ENCODE results near the gene CRAT.
"Not testable (repeated sequence)": the region's sequence is repeated elsewhere in the genome, so short reads cannot be mapped to it uniquely, and the experiment has no call there.

The CRAT gene

DNA sequence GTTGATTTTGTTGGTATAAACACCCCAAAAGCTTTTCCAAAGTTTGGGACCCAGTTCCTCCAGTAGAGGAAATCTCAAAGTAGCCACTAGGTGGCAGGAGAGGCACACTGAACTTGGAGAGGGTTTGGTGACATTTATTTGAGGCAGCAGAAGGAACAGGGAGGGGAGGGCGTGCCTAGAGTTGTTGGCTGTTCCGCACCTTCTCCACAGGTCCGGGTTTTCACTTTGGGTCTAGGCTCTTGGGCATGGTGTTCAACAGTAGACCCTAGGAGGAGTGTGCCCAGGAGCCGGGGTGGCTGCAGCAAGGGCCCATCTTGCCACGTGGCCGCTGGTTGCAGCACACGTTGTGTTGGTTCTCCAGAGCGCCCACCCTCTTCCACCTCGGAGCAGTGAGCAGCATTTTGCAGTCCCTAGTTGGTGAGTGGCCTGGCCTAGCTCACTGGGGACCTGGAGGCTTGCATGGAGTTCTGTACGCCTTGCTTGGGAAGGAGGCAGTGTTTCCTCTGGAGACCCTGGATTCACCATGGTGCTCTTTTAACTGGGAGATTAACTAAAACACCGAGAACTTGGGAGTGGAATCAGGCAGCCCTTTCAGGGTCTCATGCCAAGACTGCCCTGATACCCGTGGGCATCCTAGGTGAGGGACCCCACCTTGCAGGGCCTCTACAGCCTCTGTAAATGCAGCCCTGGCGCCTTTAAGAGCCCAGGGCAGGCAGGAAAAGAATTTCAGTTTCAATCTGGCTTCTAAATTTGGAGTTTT is 28.8 kb upstream of the CRAT start:
- DNase-seq (ENCODE audit: insufficient read length, low spot score) (peak; percentile 78), FAIRE-seq (peak; percentile 94)

- no peak for FAIRE-seq
- DNase-seq (ENCODE audit: insufficient read length, low spot score): no peak
These were observed 28.1 kb upstream of the CRAT start for GRCh38 chr9:129138476-129139232.

- no peak for DNase-seq (ENCODE audit: insufficient read length, low spot score)
- FAIRE-seq: no peak
These were observed 27.5 kb upstream of the CRAT start for GRCh38 chr9:129138144-129138462.

- no peak for DNase-seq (ENCODE audit: insufficient read length, low spot score)
- no peak for FAIRE-seq
These were observed 26.9 kb upstream of the CRAT start for GRCh38 chr9:129137292-129138143.

DNA sequence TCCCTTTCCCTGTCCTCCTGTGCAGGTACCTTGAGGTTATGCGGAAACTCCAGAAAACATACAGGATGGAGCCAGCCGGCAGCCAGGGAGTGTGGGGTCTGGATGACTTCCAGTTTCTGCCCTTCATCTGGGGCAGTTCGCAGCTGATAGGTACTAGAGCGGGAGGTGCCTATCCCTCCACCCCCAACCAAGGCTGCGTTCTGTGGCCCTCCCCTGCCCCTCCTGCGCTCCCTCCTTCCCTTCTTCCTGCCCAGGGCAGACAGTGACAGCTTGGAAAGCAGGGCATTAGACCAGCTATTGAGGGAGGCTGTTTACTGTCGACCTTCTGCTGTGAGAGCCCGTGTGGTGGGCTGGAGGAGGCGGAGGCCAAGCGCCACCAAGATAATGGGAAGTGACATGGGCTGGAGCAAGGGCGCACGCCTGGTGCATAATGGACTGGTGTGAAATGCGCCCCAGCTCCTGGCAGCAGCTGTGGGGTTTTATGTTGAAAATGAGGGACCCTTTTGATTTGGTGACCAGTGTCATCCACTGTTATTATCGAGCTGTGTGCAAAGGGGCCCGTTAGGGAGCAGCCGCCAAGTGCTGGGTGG is 25.9 kb upstream of the CRAT start:
- FAIRE-seq (no peak), DNase-seq (ENCODE audit: insufficient read length, low spot score) (no peak)

- FAIRE-seq (no peak), DNase-seq (ENCODE audit: insufficient read length, low spot score) (no peak)
These were observed 24.9 kb upstream of the CRAT start for GRCh38 chr9:129135476-129135875.

DNA sequence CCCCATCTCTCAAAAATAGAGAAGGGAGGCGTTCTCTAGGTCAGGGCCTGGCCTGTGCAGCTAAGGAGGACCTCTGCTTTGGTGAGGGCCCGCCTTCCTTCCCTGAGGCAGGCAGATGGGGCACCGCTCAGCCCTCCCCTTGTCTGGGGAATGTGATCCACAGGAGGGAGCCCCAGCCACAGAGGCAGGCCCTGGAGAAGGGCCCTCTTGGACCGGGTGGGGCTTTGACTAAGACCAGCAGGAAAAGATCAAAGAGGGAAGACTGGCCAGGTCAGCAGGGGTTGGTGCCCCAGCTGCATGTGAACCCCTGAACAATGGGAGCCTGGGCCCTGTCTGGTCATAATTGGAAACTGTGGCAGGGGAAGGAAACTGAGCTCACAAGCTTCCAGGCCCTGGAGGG is 22.5 kb upstream of the CRAT start:
- FAIRE-seq: no peak
- no peak for DNase-seq (ENCODE audit: insufficient read length, low spot score)

DNA sequence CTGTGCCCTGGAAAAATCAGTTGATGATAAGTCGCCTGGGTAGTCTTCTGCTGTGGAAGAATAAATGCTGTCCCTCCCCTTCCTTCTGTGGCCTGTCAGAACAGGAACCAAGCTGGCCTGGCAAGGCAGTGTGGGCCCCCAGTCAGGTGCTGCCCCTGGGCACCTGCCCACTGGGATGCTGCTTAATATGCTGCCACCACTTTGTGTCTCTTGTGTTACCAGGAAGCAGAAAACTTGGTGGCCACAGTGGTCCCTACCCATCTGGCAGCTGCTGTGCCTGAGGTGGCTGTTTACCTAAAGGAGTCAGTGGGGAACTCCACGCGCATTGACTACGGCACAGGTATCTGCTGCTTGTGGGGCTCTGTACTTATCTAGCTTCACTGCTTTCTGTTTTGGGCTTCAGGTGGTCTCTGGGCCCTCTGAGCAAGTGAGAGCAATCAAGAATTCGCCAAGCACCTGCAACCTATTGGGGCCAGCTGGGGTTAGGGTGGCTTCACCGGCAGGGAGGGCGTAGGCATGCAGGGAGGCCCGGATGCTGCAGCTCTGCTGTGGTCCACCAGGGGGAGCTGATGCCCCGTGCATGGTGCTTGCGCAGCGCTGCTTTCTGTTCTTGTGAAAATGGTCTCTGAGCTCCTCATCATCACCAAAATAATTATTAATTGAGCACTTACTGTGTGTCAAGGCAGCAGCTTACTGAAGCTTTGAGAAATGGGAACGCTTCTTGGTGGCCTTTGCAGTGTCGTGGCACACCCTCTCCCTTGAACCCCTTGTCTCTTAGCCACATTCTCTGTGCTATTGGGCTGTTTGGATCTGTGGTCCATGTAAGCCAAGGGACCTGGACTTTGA is 20.9 kb upstream of the CRAT start:
- peak; percentile 77 for DNase-seq (ENCODE audit: insufficient read length, low spot score)
- FAIRE-seq: peak; percentile 55

- DNase-seq (ENCODE audit: insufficient read length, low spot score): no peak
- FAIRE-seq: no peak
These were observed 20.2 kb upstream of the CRAT start for GRCh38 chr9:129130791-129131190.

GRCh38 chr9:129130271-129130670 is 19.7 kb upstream of the CRAT start:
- not testable (repeated sequence) for DNase-seq (ENCODE audit: insufficient read length, low spot score); FAIRE-seq

- DNase-seq (ENCODE audit: insufficient read length, low spot score) (no peak), FAIRE-seq (no peak)
These were observed 18.1 kb upstream of the CRAT start for GRCh38 chr9:129128689-129129088.

- FAIRE-seq (no peak), DNase-seq (ENCODE audit: insufficient read length, low spot score) (no peak)
These were observed 16.4 kb upstream of the CRAT start for GRCh38 chr9:129126749-129127618.

- DNase-seq (ENCODE audit: insufficient read length, low spot score): no peak
- FAIRE-seq: no peak
These were observed 14.9 kb upstream of the CRAT start for GRCh38 chr9:129125478-129125877.

DNA sequence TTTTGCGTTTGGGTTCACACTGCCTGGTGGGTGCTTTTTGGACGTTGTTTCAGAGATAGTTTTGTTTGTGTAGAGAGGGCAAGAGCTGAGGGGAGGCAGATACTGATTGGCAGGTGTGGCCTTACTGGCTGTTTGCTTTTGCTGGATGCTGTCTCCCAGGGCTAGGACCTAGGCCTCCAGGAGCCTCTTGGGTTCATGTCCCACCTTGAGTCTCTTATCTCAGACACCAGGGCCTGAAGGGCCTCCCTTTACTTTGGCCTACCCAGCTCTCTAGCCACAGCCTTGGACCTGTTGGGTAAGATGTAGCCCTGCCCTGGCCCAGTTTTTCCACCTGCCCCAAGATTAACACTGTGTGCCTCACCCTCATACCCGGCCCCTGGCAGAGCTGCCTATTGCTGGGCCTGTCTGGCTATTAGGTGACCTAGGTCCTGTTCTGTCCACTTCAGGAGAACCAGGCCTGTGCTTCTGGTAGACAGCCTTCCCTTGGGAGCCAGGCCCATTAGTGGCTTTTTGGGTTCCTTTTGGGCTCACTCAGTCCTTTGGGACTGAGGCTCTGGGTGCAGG is 14.0 kb upstream of the CRAT start:
- no peak for FAIRE-seq
- DNase-seq (ENCODE audit: insufficient read length, low spot score): no peak

- not testable (repeated sequence) for FAIRE-seq
These were observed 12.4 kb upstream of the CRAT start for GRCh38 chr9:129122976-129123375.

GRCh38 chr9:129122133-129122532 is 11.5 kb upstream of the CRAT start:
- FAIRE-seq: no peak
- DNase-seq (ENCODE audit: insufficient read length, low spot score): no peak

More at GRCh38 chr9:129122976-129123375, 12.4 kb upstream of the CRAT start:
- DNase-seq (ENCODE audit: insufficient read length, low spot score): not testable (repeated sequence)

DNA sequence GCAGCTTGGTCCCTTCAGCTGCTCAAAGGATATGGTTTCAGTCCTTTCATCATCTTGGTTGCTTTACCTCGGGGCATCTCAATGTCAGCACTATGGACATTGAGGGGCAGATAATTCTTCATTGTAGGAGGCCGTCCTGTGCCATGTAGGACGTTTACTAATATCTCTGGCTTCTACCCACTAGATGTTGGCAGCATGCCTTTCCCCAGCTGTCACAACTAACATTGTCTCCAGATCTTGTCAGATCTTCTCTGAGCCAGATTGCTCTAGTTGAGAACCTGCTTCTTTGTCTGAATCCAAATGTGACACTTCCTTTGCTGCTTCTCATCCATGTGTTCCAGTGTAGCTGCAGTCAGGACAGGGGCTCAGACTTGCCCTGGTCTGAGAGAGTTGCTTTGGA is 10.9 kb upstream of the CRAT start:
- FAIRE-seq: no peak
- no peak for DNase-seq (ENCODE audit: insufficient read length, low spot score)

- DNase-seq (ENCODE audit: insufficient read length, low spot score): no peak
- FAIRE-seq: no peak
These were observed 8.2 kb upstream of the CRAT start for GRCh38 chr9:129118799-129119198.
